ENCODE data around the gene SERPINA3. TPM values are rescaled to one million over a fixed set of nuclear protein-coding genes. Genes with fewer than 3 reads are reported as not detected.
"Not testable (repeated sequence)": the region's sequence is repeated elsewhere in the genome, so short reads cannot be mapped to it uniquely, and the experiment has no call there.

Gene SERPINA3
- total RNA-seq, 1 experiment from 2014 or later = 0.56 TPM

- no peak for DNase-seq (ENCODE audit: low spot score)
Observed at GRCh38 chr14:94633121-94633520, 20.9 kb downstream of the SERPINA3 start.

GRCh38 chr14:94635154-94635553 lies 23.0 kb downstream of the SERPINA3 start:
- no peak for DNase-seq (ENCODE audit: low spot score)

GRCh38 chr14:94636744-94637412 lies 24.7 kb downstream of the SERPINA3 start:
- DNase-seq (ENCODE audit: low spot score) = no peak

DNA sequence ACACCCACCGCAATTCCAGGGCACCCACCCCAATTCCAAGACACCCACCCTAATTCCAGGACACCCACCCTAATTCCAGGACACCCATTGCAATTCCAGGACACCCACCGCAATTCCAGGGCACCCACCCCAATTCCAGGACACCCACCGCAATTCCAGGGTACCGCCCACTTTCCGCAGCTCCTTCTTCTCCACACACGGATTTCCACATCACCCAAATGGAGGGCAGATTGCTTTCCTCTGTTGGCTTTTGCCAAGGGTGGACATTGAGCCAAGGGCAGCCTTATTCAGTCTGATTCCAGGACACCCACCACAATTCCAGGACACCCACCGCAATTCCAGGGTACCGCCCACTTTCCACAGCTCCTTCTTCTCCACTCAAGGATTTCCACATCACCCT lies 25.6 kb downstream of the SERPINA3 start:
- not testable (repeated sequence) for DNase-seq (ENCODE audit: low spot score)

DNA sequence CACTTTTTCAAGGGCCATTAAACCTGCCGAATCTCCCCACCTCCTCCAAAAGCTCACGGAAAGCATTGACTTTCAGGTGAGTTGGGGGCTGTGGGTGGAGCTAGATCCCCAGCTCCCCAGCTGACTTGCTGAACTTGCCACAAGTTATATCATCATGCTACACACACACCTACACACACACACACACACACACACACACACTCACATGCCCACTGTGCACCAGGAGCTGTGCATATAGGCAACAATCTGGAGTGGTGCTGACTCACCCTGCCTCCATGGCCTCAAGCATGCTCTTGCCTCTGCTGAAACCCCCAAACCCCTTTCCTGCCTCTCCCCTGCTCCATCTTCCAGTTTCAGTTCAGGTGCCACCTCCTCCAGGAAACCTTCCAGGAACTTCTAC lies 26.1 kb downstream of the SERPINA3 start:
- no peak for DNase-seq (ENCODE audit: low spot score)

- no peak for DNase-seq (ENCODE audit: low spot score)
Observed at GRCh38 chr14:94638961-94639817, 27.0 kb downstream of the SERPINA3 start.

DNA sequence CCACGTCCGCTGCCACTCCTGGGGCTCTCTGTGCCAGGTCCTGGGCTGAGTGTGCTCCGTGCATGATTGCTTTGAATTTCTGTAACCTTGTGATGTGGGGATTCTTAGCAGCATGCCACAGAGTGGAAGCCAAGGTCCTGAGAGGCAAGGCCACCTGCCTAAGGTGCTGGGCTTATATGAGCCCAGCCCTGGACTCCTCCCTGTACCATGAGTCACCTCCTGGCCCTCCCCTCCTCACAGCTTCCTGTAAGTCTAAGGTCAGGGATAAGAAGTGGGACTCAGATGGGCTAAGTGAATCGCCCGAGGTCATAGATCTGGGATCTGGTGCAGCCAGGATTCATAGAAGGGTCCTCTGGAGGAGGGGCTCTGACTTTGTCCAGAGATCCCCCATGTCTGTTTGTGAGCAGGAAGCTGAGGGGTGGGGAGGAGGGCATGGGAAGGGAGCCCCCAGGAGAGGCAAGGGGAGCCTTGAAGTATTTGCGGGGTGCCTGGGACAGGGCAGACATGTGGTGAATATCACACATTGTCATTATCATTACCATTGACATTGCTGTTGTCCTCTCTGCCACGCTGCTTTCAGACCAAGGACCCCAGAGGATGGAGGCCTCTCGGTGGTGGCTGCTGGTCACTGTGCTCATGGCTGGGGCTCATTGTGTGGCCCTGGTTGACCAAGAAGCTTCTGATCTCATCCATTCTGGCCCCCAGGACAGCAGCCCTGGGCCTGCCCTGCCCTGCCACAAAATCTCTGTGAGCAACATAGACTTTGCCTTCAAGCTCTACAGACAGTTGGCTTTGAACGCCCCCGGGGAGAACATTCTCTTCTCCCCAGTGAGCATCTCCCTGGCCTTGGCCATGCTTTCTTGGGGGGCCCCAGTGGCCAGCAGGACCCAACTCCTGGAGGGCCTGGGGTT lies 28.8 kb downstream of the SERPINA3 start:
- DNase-seq (ENCODE audit: low spot score) = no peak

- DNase-seq (ENCODE audit: low spot score) = no peak
Observed at GRCh38 chr14:94641632-94641955, 29.4 kb downstream of the SERPINA3 start.

GRCh38 chr14:94643316-94644101 lies 31.3 kb downstream of the SERPINA3 start:
- DNase-seq (ENCODE audit: low spot score) = no peak

- no peak for DNase-seq (ENCODE audit: low spot score)
Observed at GRCh38 chr14:94644102-94644535, 31.9 kb downstream of the SERPINA3 start.

- DNase-seq (ENCODE audit: low spot score) = no peak
Observed at GRCh38 chr14:94646066-94646465, 33.9 kb downstream of the SERPINA3 start.

DNA sequence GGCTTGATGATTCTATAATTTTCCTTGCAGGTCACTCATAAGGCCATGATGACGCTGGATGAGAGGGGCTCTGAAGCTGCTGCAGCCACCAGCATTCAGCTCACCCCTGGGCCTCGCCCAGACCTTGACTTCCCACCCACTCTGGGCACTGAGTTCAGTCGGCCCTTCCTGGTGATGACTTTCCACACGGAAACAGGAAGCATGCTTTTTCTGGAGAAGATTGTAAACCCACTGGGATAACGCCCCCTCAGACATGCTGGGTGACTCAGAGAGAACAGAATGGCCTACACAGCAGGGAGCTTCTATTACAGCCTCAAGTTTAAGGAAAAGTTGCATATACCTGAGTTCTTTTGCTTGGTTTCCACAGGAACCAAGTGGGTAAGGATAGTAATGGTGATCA lies 34.3 kb downstream of the SERPINA3 start:
- no peak for DNase-seq (ENCODE audit: low spot score)

GRCh38 chr14:94648801-94649200 lies 36.6 kb downstream of the SERPINA3 start:
- DNase-seq (ENCODE audit: low spot score) = no peak

- DNase-seq (ENCODE audit: low spot score) = no peak
Observed at GRCh38 chr14:94649543-94650443, 37.6 kb downstream of the SERPINA3 start.

- DNase-seq (ENCODE audit: low spot score) = no peak
Observed at GRCh38 chr14:94650444-94650775, 38.2 kb downstream of the SERPINA3 start.

DNA sequence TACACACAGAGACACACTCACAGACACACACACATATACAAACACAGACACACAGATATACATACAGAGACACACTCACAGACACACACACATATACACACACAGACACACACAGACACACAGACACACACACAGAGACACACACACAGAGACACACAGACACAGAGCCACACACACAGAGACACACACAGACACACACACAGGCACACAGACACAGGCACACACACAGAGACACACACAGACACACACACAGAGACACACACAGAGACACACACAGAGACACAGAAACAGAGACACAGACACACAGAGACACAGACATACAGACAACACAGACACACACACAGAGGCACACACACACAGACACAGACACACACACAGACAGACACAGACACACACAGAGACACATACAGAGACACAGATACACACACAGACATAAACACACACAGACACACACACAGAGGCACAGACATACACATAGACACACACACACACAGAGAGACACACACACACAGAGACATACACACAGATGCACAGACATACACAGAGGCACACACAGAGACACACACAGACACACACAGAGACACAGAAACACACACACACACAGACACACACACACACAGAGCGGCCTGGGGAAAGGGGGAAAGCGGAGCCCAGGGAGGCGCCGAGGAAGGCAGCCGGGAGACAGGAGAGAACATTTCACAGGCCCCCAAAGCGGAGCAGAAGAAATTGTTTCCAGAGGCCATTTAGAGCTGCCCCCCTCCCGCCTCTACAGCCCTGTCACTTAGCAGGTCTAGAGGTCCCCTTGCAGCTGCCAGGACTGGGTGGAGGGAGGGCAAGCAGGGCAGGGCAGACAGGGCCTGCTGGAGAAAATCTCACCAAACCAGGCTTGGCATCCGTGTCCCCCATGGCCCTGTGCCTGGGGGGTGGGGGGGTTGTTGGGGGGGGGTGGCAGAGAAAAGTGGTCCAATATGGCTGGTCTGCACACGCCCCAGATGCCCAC lies 38.9 kb downstream of the SERPINA3 start:
- no peak for DNase-seq (ENCODE audit: low spot score)

DNA sequence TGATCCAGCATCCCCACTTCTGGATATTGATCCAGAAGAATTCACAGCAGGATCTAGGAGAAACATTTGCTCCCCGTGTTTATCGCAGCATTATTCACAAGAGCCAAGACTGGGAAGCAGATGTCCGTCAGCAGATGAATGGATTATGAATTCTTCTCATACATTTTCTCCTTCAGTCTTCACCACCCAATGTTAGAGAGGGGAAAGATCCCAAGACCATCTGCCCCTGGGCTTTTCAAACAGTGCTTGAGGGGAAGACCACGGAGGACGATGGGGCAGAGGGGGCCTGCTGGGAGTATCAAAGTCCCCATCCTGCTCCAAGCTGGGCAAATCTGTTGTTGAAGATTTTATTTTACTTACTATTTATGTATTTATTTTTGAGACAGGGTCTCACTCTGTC lies 41.1 kb downstream of the SERPINA3 start:
- DNase-seq (ENCODE audit: low spot score) = no peak

GRCh38 chr14:94654071-94654861 lies 42.1 kb downstream of the SERPINA3 start:
- no peak for DNase-seq (ENCODE audit: low spot score)

Measured in H4 (cell line).